SK-N-SH treated with all-trans-retinoic acid at 6 μM for 48 hours (cell line): ENCODE measurements around the gene TUBGCP5.

ENCODE experiments used
- ATAC-seq: fragments of 200-7000 bp; cut with Tn5 transposase; 3 replicates; pipeline ENCODE4 v1.9.1; 2020; ENCODE audit warnings: mild to moderate bottlenecking, moderate library complexity
- ARNTL ChIP-seq: fragments of 450-650 bp; formaldehyde crosslinking; IDR thresholded peaks from 2 replicates; pipeline ENCODE4 v1.5.0; 2020; ENCODE audit warnings: low read depth, mild to moderate bottlenecking, moderate library complexity, borderline replicate concordance
- BACH2 ChIP-seq: fragments of 250-450 bp; sonication (Bioruptor Pico); IDR thresholded peaks from 2 replicates; pipeline ENCODE4 v1.9.0; 2021; ENCODE audit warnings: mild to moderate bottlenecking, borderline replicate concordance
- CREB5 ChIP-seq: fragments of 250-450 bp; sonication (Bioruptor Pico); IDR thresholded peaks from 2 replicates; pipeline ENCODE4 v1.5.1; 2020; ENCODE audit warnings: low read depth, mild to moderate bottlenecking, moderate library complexity
- CSDC2 ChIP-seq: fragments of 250-450 bp; sonication (Bioruptor Pico); IDR thresholded peaks from 2 replicates; pipeline ENCODE4 v1.5.0; 2020; ENCODE audit warnings: mild to moderate bottlenecking, moderate library complexity
- CSRNP3 ChIP-seq: fragments of 250-450 bp; sonication (Bioruptor Pico); IDR thresholded peaks from 2 replicates; pipeline ENCODE4 v1.5.1; 2021; ENCODE audit warnings: mild to moderate bottlenecking, moderate library complexity
- ESRRG ChIP-seq: fragments of 250-450 bp; sonication (Bioruptor Pico); IDR thresholded peaks from 2 replicates; pipeline ENCODE4 v1.6.1; 2021; ENCODE audit warnings: mild to moderate bottlenecking
- GLIS3 ChIP-seq: fragments of 250-450 bp; sonication (Bioruptor Pico); IDR thresholded peaks from 2 replicates; pipeline ENCODE4 v1.5.0; 2020; ENCODE audit warnings: mild to moderate bottlenecking, moderate library complexity
- OSR1 ChIP-seq: fragments of 250-450 bp; sonication (Bioruptor Pico); IDR thresholded peaks from 2 replicates; pipeline ENCODE4 v1.8.0; 2022; ENCODE audit warnings: moderate library complexity, mild to moderate bottlenecking, inconsistent platforms
- PATZ1 ChIP-seq: fragments of 250-450 bp; sonication (Bioruptor Pico); IDR thresholded peaks from 2 replicates; pipeline ENCODE4 v1.8.0; 2020; ENCODE audit warnings: mild to moderate bottlenecking, moderate library complexity, borderline replicate concordance
- POU6F1 ChIP-seq: fragments of 250-450 bp; sonication (Bioruptor Pico); IDR thresholded peaks from 2 replicates; pipeline ENCODE4 v1.8.0; 2021; ENCODE audit warnings: low read depth, mild to moderate bottlenecking, moderate library complexity, borderline replicate concordance
- PPARA ChIP-seq: fragments of 250-450 bp; sonication (Bioruptor Pico); IDR thresholded peaks from 2 replicates; pipeline ENCODE4 v1.5.0; 2020; ENCODE audit warnings: mild to moderate bottlenecking, borderline replicate concordance
- SNAI2 ChIP-seq: fragments of 250-450 bp; sonication (Bioruptor Pico); IDR thresholded peaks from 2 replicates; pipeline ENCODE4 v1.5.0; 2020; ENCODE audit warnings: mild to moderate bottlenecking, moderate library complexity
- TCF4 ChIP-seq: fragments of 250-450 bp; sonication (Bioruptor Pico); IDR thresholded peaks from 2 replicates; pipeline ENCODE4 v1.8.0; 2021; ENCODE audit warnings: mild to moderate bottlenecking, moderate library complexity, borderline replicate concordance
- ZC3H10 ChIP-seq: fragments of 250-450 bp; sonication (Bioruptor Pico); IDR thresholded peaks from 2 replicates; pipeline ENCODE4 v1.5.1; 2021; ENCODE audit warnings: mild to moderate bottlenecking, moderate library complexity
- ZFP30 ChIP-seq: fragments of 450-650 bp; formaldehyde crosslinking; IDR thresholded peaks from 2 replicates; pipeline ENCODE4 v1.5.0; 2022; ENCODE audit warnings: mild to moderate bottlenecking, moderate library complexity
- ZNF565 ChIP-seq: fragments of 450-650 bp; formaldehyde crosslinking; conservative IDR thresholded peaks from 2 replicates; pipeline ENCODE4 v1.5.0; 2020; ENCODE audit warnings: low read depth, mild to moderate bottlenecking, moderate library complexity
- ZNF70 ChIP-seq: fragments of 450-650 bp; formaldehyde crosslinking; IDR thresholded peaks from 2 replicates; pipeline ENCODE4 v1.5.0; 2020; ENCODE audit warnings: mild to moderate bottlenecking, moderate library complexity
- ZNF8 ChIP-seq: fragments of 450-650 bp; formaldehyde crosslinking; IDR thresholded peaks from 2 replicates; pipeline ENCODE4 v1.5.0; 2020; ENCODE audit warnings: mild to moderate bottlenecking, moderate library complexity

The TUBGCP5 gene

GRCh38 chr15:23038726-23039142 is 635 bp downstream of the TUBGCP5 start:
- TF ChIP-seq ZC3H10 (no peak), ZNF8 (CRISPR knock-in tag) (no peak), POU6F1 (CRISPR knock-in tag) (no peak), CREB5 (CRISPR knock-in tag) (no peak), CSRNP3 (CRISPR knock-in tag) (no peak), BACH2 (CRISPR knock-in tag) (no peak), PPARA (no peak), TCF4 (no peak), PATZ1 (no peak), ZNF70 (CRISPR knock-in tag) (no peak), CSDC2 (CRISPR knock-in tag) (no peak), ESRRG (CRISPR knock-in tag) (no peak), ARNTL (CRISPR knock-in tag) (no peak), SNAI2 (no peak)
- ATAC-seq, result peak; percentile 28

GRCh38 chr15:23035964-23036566 is 3.3 kb downstream of the TUBGCP5 start:
- ATAC-seq, result peak; percentile 10; the same call in 1 of the 3 replicates
- TF ChIP-seq CREB5 (CRISPR knock-in tag) (no peak), GLIS3 (CRISPR knock-in tag) (no peak), SNAI2 (no peak), ZC3H10 (no peak), PPARA (no peak), ZNF565 (CRISPR knock-in tag) (no peak), ZNF70 (CRISPR knock-in tag) (no peak), CSDC2 (CRISPR knock-in tag) (no peak), ZFP30 (CRISPR knock-in tag) (no peak), POU6F1 (CRISPR knock-in tag) (no peak), PATZ1 (no peak), BACH2 (CRISPR knock-in tag) (no peak), ZNF8 (CRISPR knock-in tag) (no peak), OSR1 (CRISPR knock-in tag) (no peak)
